ENCODE results near the gene RBM4. TPM values are rescaled to one million over a fixed set of nuclear protein-coding genes. Genes with fewer than 3 reads are reported as not detected.
"Not testable (repeated sequence)": the region's sequence is repeated elsewhere in the genome, so short reads cannot be mapped to it uniquely, and the experiment has no call there.

Gene RBM4
- total and polyA plus RNA-seq, 2 donors (not counting 1 experiment from before 2014, with no cell fraction given), result 105 to 161 TPM

DNA sequence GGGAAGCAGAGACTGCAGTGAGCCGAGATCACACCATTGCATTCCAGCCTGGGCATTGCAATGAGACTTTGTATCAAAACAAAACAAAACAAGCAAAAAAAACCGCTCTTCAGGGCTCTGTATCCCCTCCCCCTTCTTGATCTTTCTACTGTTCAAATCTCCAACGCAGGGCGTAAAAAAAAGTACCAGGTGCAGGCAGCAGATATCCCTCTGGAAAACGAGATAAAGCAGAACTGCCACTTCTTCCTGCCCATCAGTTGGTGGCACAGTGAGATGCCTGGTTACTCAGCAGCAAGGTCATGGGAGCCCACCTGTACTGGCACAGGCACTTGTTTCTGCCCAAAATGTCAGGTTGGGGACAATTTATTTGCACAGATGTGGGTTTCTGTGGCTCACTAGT is 34.3 kb upstream of the RBM4 start:
- Histone ChIP-seq H4K20me1 (ENCODE audit: control insufficient read depth, extremely low read depth, insufficient read depth, low read length) (no peaks in the 10 kb centered on the region), H3K9me3 (ENCODE audit: control insufficient read depth, insufficient read depth, low read depth, low read length) (no peaks in the 10 kb centered on the region), H3K4me1 (ENCODE audit: control insufficient read depth, extremely low read depth, insufficient read depth, low read length) (peaks cover 10% of the 10 kb centered on the region), H3K36me3 (ENCODE audit: control insufficient read depth, insufficient read depth, low read length) (peaks cover 7% of the 10 kb centered on the region), H2AFZ (ENCODE audit: low read length) (no peak overlapping the region), H3K27me3 (ENCODE audit: control insufficient read depth, insufficient read depth, low read length) (no peaks in the 10 kb centered on the region), H3K27ac (ENCODE audit: insufficient read depth, low read length) (no peak overlapping the region), H3K4me3 (replicated peaks in 1 of 4; ENCODE audit: control extremely low read depth in 1 of 4, insufficient read depth in 1 of 4, low read depth in 3 of 4, low read length in 4 of 4) (no peak overlapping the region), H3K79me2 (ENCODE audit: control insufficient read depth, insufficient read depth, low read length) (no peaks in the 10 kb centered on the region), H3K4me2 (ENCODE audit: extremely low read depth, insufficient read depth, low read length) (no peak overlapping the region), H3K9ac (ENCODE audit: insufficient read depth, low read length) (no peak overlapping the region)
- DNase-seq (ENCODE audit: low read depth in 2 of 2), result no peak
- TF ChIP-seq EZH2 (IDR thresholded peaks at IDR 0.05; ENCODE audit: low read length, missing control alignments) (no peak), CTCF (conservative IDR thresholded peaks at IDR 0.05 in 1 of 2, IDR thresholded peaks at IDR 0.05 in 1 of 2; ENCODE audit: low read depth in 1 of 2, low read length in 2 of 2) (no peak)

DNA sequence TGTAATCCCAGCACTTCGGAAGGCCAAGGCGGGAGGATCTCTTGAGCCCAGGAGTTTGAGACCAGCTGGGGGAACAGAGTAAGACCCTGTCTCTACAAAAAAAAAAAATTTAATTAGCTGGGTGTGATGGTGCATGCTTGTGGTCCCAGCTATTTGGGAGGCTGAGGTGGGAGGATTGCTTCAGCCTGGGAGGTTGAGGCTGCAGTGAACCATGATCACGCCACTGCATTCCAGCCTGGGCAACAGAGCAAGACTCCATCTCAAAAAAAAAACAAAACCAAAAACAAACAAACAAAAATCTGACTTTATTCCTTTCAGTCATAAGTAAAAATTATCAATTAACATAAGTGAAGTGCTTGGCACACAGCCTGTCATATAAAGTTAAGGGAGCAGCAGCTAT is 31.9 kb upstream of the RBM4 start:
- H4K20me1 ChIP-seq (ENCODE audit: control insufficient read depth, extremely low read depth, insufficient read depth, low read length); H3K4me2 ChIP-seq (ENCODE audit: extremely low read depth, insufficient read depth, low read length); H3K9ac ChIP-seq (ENCODE audit: insufficient read depth, low read length); H3K4me1 ChIP-seq (ENCODE audit: control insufficient read depth, extremely low read depth, insufficient read depth, low read length); H3K4me3 ChIP-seq (replicated peaks in 1 of 4; ENCODE audit: control extremely low read depth in 1 of 4, insufficient read depth in 1 of 4, low read depth in 3 of 4, low read length in 4 of 4); H3K79me2 ChIP-seq (ENCODE audit: control insufficient read depth, insufficient read depth, low read length); DNase-seq (ENCODE audit: low read depth in 2 of 2); H2AFZ ChIP-seq (ENCODE audit: low read length); H3K27ac ChIP-seq (ENCODE audit: insufficient read depth, low read length); H3K36me3 ChIP-seq (ENCODE audit: control insufficient read depth, insufficient read depth, low read length); H3K9me3 ChIP-seq (ENCODE audit: control insufficient read depth, insufficient read depth, low read depth, low read length); H3K27me3 ChIP-seq (ENCODE audit: control insufficient read depth, insufficient read depth, low read length): not testable (repeated sequence)

DNA sequence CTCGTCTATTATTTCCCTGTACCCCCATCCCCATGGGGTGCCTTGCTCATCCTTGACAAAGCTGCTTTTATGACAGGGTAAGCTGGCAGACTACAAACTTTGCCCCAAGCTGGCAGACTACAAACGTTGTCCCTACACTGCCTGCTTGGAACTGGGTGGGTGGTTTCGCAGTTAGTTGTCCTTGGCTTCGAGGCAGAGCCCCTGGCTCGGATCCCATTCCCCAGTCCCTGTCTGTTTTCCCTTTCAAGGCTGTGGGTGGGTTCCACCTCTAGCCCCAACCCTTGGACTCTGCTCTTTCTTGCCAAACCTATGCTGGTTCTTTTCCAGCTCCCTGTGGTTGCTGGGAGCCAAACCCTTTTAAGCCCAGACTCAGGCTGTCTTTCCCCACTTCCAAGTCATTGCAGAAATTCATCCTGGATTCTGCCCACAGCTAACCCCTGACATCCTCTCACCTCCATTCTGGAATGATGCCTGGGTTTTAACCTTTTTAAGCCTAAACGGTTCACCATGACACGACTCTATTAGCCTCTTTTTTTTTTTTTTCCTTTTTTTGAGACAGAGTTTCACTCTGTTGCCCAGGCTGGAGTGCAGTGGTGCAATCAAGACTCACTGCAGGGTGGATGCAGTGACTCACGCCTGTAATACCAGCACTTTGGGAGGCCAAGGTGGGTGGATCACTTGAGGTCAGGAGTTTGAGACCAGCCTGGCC is 31.2 kb upstream of the RBM4 start:
- Histone ChIP-seq H3K36me3 (ENCODE audit: control insufficient read depth, insufficient read depth, low read length) (peaks cover 2% of the 10 kb centered on the region), H3K79me2 (ENCODE audit: control insufficient read depth, insufficient read depth, low read length) (no peaks in the 10 kb centered on the region), H3K9ac (ENCODE audit: insufficient read depth, low read length) (no peak overlapping the region), H3K27ac (ENCODE audit: insufficient read depth, low read length) (peak overlapping the region; percentile 52), H3K27me3 (ENCODE audit: control insufficient read depth, insufficient read depth, low read length) (no peaks in the 10 kb centered on the region), H3K4me3 (replicated peaks in 1 of 4; ENCODE audit: control extremely low read depth in 1 of 4, insufficient read depth in 1 of 4, low read depth in 3 of 4, low read length in 4 of 4) (no peak overlapping the region), H4K20me1 (ENCODE audit: control insufficient read depth, extremely low read depth, insufficient read depth, low read length) (no peaks in the 10 kb centered on the region), H2AFZ (ENCODE audit: low read length) (no peak overlapping the region), H3K4me1 (ENCODE audit: control insufficient read depth, extremely low read depth, insufficient read depth, low read length) (peaks cover 7% of the 10 kb centered on the region), H3K4me2 (ENCODE audit: extremely low read depth, insufficient read depth, low read length) (peak overlapping the region; percentile 60), H3K9me3 (ENCODE audit: control insufficient read depth, insufficient read depth, low read depth, low read length) (no peaks in the 10 kb centered on the region)
- no peak for TF ChIP-seq EZH2 (IDR thresholded peaks at IDR 0.05; ENCODE audit: low read length, missing control alignments)
- no peak for TF ChIP-seq CTCF (conservative IDR thresholded peaks at IDR 0.05 in 1 of 2, IDR thresholded peaks at IDR 0.05 in 1 of 2; ENCODE audit: low read depth in 1 of 2, low read length in 2 of 2)
- DNase-seq (ENCODE audit: low read depth in 2 of 2), result peak; percentile 78 to 92
